ENCODE results near the gene TMEM174.

The TMEM174 gene, protein sequence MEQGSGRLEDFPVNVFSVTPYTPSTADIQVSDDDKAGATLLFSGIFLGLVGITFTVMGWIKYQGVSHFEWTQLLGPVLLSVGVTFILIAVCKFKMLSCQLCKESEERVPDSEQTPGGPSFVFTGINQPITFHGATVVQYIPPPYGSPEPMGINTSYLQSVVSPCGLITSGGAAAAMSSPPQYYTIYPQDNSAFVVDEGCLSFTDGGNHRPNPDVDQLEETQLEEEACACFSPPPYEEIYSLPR

DNA sequence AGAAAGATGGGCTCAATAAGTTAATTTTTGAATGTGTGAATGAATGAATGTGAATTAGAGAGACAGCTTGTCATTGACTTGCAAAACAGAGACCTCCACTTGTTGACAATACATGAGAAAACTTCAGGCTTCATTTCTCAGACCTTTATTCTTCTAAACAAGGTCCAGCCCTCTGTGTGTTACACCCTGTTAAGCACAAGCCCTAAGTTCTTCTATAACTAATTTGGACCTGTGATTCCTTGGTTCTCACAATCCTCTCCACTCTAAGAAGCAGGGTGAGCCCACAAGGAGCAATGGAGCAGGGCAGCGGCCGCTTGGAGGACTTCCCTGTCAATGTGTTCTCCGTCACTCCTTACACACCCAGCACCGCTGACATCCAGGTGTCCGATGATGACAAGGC, at the start of gene TMEM174:
TSS of gene TMEM174 (plus strand) at position 243 of the 400 bp plus-strand sequence. CDS start at position 294, 51 bp downstream.
- DNase-seq, result no peak

DNA sequence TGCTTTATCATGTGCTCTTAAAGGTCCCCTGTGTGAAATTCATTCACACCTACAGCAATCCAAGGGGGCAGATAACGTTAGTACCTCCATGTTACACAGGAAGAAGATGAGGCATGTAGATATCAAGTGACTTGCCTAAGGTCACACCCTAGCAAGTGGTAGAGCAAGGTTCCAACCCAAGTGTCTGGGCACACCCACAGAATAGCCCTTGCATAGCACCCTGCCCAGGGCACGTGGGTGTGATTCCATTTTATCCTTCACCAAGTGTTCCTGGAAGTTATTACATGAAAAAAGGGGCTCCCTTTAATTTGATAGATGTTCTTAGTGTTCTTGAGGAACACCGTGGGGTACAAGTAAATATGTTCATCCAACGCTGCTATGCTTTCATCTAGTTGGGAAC, 47.7 kb upstream of the TMEM174 start:
- DNase-seq, result no peak

DNA sequence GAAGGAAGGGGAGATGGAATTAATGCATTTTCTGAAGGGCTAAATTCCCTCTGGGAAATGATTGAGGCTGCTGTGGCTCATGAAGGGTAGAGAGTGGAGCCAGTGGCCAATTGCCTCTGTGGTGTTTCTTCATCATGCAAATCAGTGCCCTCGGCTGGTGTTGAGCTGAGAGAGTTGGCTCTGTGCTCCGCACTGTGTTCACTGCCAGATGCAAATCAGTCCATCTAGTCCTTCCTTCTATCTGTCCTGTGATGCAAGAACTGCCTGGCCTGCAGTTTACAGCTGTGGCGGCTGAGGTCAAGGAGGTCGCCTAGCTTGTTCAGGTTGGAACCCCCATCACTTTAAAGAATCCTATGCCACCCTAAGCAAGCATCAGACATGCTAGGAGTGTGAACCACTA, 46.6 kb upstream of the TMEM174 start:
- DNase-seq, result no peak

DNA sequence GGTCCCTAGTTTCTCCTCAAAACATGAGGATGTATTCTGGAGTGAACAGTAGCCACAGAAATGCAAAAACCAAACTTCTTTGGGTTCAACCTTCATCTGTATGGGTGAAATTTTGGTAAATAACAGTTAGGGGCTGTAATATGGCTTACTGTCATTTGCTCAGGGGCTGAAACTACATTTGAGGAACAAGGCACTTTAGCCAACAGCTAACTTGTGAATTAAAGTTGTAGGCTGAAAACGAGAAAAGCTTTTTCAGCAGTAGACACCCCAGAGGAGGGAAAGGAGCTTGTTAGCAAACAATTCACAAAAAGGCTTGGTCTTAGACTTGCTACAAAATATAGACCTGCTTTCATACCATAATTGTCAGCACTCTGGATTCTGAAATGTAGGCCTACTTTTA, 46.0 kb upstream of the TMEM174 start:
- peak; percentile 9 for DNase-seq

DNA sequence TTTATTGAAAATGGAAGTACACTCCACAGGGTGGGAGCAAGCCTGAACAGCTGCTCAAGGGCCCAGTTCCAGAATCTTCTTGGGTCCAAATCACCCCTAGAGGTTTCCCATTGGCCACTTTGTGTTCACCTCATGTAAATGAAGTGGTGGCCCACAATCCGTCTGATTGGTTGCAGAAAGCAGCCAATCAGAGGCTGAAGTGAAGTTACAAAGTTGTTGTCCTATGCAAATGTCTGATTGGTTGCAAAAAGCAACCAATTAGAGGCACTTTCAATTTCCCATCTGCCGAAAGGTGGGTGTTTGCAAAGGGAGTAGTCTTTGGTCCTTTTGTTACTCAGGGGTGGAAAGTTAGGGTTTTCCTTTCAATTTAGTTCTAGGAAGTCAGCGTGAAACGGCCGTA, 43.9 kb upstream of the TMEM174 start:
- DNase-seq, result no peak

DNA sequence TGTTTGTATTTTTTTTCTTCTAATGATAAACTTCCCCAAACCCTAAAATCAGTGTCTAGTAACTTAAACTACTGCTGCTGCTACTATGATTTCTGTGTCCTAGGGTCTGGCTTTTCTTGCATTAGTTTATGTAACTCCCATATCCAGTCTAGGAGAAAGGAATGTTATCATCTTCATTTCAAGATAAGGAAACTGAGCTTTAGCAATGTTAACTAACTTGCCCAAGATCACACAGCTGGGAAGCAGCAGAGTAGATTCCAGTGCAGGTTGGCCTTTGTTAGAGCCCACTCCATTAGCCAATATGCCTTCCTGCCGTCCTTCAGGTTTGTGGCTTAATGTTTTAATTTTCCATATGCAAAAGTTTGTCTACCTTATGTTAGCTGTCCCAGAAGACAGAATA, 42.2 kb upstream of the TMEM174 start:
- no peak for DNase-seq

DNA sequence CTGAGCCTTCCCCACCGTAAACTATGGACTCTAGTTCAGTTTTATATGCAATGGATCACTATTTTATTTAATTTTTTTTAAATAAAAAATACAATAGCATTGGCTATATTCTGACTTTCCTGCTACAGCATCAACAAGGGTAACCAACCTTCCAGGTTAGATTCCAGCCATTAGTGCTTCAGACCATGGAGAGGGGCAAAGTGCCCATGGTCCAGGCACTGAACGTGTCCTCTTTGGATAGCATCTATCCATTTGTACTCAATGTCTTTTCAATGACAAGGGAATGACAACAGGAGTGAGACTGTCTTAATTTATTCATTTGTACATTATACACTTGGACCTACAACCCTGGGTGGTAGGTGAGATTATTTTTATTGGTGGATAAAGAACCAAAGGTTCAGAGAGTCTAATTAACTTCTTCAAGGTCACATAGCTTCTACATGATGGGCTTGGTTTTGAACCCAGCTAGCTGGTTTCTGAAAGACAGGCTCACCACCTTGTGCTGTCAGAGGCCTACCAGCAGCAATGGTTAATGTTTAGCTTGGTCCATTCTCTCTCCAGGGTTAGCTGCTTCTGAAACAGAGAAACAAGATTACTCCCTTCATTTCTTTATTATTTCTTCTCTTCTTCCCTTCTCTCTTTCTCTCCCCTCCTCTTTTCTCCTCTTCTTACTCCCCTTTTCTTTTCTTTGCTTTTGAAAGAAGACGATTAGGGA, 41.1 kb upstream of the TMEM174 start:
- DNase-seq, result no peak

DNA sequence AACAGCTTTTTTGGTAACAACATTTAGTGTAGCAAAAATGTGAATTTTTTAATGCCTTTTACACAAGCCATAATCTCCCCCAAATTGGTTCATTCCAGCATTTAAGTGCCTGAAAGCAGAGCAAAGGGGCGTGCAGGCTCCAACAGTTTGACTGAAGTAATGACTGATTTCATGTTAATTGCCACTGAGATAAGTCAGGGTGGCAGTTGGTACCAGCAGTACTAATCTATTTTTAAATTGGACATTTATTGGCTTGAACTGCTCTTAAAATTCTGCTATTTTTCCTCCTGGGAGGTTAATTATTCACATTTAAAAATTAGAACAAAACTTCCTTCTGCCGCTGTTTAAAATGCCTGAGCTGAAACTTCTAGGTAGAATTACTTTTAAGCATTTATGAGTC, 40.2 kb upstream of the TMEM174 start:
- no peak for DNase-seq

DNA sequence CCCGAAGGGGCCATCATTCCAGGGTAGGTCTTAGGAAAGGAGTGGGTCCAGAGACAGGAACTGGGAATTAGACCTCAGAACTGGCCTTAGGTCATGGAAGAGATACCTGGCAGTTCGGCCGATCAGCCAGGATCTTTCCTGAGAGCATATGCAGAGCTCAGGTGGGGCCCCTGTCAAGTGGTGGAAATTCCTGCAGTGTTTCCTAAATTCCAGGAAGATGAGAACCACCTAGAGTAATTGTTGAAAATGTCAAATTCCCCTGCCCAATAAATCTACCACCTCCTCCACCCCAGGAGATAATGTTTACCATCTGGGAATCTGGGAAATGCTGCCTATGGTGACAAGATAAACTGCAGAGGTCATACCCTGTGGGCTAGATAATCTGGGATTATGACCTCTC, 38.0 kb upstream of the TMEM174 start:
- DNase-seq, result no peak

DNA sequence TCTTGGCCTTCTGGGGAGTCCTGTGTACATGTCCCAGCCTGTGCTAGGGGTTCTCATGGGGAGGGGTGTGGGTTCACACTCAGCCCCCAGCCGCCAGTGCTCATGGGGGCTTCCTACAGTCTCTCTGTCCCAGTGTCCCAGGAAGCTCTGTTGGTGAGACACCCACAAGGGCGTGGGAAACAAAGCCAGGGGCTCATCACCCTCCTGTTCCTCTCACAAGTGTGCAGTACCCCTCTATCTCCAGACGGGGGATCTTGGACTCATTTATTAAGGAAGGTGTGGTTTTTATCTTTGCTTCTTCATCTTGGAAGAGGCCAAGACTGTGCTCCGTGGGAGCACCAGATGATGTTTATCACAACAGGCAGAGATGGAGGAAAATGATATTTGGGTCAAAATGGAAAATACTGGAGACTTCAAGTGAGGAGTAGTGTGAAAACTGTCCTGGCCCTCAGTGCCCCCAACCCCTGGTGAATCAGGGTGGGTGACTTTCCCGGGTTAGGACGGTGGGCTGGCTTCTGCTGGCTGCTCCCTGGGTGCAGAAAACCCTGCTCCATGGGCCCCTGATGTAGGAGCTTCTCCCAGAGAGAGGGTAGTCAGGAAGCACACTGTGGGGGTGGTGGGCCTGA, 37.5 kb upstream of the TMEM174 start:
- peak; percentile 22 for DNase-seq

DNA sequence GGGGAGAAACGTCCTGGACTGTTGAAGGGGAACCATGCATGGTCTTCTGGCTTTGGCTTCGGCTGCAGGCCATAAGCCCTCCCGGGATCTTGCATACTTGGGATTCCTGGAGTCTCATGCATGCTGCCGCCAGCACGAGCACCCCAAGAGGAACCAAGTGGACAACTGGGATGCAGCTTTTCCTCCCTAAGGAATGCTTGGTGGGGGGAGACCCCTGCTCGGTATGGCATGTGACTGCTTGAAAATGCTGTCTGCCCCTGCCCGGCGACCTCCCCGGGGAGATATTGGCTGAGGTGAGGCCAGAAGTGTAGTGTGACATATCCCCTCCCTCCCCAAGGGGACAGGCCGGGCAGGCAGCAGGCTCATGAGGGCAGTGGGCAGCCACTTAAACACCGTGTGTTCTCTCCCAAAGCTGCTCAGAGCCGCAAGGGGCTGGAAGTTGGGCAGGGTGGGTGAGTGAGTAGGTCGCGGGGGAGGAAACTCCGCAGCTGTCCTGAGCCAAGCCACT, 36.9 kb upstream of the TMEM174 start:
- DNase-seq, result no peak

DNA sequence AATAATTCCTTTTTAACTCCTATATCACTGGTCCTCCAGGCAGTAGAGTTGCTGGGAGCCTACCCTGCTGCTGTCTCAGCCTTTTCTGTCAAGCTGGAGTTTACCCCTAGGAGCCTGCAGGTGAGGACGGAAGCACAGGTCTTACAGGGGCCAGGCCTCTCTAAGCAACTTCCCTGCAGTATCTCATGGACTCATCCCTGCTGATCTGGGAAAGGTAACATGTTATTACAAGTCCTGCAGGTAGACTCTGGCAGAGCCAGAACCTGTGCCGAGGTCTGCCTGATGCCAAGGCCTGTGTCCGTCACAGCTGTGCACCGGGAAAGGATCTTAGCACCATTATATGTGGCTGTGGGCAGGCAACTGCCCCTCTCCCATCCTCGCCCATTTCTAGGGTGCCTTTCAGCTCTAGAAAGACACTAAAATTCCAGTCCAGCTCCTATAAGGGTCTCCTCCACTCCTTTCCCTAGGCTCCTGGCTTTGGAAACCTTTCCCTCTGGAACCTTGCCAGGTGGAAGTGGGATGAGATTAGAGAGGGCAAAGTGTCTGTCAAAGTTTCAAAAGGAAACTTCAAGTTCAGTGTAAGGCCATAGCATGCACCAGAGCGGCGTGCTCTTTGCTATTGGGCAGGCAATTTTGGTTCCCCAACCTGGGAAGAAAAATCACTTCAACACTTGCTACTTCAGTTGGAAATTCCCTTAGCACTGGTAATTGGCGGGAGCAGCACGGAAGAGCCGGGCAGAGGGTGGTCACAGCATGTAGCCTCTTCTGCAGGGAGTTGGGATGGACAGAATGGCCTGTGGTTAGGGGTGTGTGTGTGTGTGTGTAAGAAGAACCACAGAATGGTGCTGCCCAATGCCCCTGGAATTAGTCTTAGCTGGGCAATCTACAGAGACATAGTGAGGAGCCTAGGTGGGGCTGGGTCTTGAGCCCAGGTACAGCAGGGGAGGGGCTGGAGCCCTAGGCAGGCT, 35.1 kb upstream of the TMEM174 start:
- no peak for DNase-seq

DNA sequence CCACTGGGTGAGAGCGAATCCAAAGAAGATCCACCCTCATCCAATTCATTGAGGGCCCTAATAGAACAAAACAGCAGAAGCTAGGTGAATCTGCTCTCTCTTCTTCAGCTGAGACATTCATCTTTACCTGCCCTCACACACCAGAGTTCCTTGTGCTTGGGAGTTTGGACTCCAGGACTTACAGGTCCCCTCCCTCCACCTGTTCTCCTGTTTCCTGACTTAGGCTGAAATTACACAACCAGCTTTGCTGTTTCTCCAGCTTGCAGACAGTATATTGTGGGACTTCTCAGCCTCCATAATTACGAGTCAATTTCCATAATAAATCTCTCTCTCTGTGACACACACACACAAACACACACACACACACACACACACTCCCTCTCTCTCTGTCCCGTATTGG, 33.5 kb upstream of the TMEM174 start:
- no peak for DNase-seq

DNA sequence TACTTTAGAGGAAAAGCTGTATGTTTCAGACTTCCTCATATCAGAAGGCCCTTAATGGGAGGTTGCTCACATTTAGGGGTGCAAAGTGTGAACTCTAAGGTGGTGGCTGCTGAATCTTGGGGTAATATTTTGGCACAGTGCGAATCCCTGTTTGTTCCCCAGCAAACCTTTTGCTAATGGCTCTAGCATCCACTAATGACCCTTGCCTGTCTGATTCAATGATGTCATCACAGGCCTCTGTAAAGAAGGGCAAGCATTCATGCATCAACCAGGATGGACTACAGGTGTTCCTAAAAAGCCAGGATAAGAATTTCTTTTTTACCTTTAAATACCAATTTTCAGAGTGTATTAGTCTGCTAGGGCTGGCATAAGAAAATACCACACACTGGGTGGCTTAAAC, 32.2 kb upstream of the TMEM174 start:
- DNase-seq, result no peak

DNA sequence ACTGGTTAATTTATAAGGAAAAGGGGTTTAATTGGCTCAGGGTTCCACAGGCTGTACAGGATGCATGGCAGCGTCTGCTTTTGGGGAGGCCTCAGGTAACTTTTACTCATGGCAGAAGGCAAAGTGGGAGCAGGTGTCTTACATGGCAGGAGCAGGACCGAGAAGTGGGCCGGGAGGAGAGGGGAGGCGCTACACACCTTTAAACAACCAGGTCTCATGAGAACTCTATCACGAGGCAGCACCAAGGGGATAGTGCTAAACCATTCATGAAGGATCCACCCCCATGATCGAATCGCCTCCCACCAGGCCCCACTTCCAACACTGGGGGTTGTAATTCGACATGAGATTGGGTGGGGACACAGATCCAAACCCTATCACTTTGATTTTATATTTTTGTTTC, 31.0 kb upstream of the TMEM174 start:
- no peak for DNase-seq

DNA sequence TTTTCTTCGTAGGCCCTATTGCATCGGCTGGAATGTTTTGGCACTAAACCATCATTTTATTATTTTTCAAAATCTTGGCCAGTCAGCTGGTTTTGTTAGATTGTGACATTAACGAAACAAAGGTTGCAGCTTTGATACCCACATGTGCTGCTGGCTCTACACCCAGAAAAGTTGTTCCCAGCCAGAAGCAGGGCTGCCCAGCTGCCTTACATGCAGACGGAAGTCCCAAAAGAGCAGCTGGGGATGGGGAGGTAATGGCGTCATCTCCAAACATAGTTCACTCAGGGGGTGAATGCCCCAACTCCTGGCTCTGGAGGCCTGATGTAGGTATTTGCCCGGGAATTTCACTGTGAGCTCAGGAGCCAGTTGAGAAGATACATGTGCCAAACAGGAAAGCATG, 29.3 kb upstream of the TMEM174 start:
- DNase-seq, result no peak

DNA sequence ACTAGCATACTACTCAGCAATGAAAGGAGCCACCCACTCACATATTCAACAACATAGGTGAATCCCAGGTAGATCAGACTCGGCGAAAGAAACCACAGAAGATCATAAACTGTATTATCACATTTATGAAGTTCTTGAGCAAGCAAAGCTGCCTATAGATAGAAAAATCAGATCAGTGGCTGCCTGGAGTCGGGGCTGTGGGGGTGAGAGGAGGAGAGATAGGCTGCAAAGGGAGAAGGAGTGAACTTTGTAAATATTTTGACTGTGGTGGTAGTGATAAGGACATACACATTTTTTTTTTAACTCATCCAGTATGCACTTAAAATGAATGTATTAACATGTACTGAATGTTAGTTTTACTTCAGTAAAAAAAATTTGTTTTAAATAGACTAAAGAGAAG, 23.5 kb upstream of the TMEM174 start:
- DNase-seq, result no peak

DNA sequence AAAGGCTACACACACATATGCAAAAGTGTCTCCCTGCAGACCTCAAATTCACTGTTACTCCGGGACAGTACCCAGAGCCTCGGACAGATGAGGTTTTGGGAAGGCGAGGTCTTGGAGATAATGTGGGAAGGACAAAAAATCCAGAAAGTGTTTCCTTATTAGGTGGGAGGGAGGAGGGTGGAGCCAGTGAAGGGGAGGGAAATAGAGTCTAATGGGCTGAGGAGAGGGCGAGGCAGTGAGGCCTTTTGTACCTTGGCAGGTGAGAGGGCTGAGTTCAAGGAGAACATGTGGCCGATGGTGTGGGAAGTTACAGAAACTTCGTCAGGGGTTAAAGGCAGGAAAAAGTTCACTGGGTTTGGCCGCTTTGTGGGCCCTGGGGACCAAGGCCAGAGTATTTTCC, 22.1 kb upstream of the TMEM174 start:
- DNase-seq, result no peak

DNA sequence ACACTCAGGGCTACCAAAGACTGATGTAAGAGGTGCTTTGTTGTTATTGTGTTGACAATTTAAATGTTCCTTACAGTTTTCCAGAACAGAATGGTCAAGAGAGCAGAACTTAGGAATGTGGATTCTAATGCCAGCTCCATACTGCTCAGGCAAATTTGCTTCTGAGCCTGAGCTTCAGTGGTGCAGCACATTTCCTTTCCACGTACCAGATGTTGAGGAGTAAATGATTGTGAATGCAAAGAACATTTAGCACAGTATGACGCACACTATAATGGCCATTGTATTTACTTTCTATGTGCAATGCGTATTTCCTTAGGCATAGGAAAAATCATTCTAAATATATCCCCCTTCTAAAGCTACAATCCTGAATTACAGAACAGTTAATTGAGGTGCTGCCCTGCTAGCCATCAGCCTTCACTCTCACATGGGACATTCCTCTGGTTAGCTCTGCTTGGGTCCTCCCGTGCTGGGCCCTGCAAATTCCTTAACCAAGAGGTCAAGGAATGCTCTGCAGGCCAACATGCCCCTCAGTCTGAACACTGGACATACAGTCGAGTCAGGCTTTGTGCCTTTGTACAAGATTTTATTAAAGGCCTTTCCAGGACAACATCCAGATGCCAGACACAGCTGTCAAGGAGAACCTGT, 21.1 kb upstream of the TMEM174 start:
- no peak for DNase-seq

DNA sequence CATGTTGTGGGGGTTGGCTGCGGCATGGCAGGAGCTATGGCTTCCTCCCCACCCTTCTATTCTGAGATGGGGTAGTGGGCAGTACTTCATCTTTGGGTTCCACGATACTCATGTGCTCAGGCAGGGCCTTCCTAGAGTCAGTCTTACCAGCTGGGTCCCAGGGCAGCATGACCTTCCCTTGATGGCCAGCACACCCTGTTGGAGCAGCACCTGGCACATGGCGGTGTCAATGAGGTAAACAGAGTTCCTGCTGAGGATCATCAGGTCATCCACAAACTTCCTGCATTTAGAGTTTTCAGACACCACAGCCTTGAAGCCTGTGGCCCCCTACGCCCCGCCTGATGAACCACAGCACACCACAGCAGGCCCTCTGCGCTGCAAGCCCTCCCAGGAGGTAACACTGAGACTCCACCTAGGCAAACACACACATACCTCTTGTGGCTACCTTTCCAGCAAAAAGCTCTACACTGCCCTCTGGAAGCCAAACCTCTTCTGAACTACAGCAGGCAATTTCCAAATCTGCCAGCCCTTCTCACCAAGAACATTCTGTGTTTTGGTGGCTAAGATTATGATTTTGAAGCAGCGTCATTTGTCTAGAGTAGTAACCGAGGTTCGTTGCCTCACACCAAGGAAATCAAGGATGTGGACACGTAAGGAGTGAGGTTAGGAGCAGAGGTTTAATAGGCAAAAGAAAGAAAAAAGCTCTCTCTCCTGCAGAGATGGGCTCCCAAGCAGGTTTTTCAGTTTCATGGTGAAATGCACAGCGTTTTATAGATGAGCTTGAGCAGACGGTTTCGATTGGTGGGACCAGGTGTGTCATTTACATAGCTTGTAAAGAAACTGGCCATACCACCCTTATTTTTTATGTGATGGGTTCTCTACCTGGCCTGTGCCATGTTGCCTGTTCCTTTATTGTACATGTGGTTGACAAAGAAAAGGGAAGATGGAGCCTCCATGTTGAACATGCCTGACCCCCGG, 20.3 kb upstream of the TMEM174 start:
- no peak for DNase-seq

DNA sequence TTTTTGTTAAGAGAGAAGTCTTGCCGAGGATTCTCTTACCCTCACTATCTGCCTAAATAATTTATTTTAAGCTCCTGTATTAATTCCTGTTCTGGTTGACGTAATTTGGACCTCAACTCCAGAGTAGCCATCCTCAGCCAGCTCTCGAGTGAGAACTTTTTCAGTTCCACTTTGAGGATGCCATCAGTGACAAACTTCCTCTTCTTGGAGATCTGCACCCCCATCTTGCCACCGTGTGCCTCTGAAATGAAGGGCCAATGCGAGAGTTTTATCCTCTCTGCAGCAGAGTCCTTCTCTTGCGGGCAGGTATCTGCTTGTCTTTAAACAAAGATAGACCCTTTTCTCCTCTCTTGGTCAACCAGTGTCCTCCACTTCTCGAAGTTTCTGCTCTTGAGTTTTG, 19.5 kb upstream of the TMEM174 start:
- peak; percentile 58 for DNase-seq

Data from MV-4-11 (cell line).